Activated T-cell treated with anti-CD3 and anti-CD28 coated beads, Interleukin-2, amount 50 U/mL, for 48 hours (primary cell): ENCODE data around the gene TRAF3IP3.
"Not testable (repeated sequence)": the region's sequence is repeated elsewhere in the genome, so short reads cannot be mapped to it uniquely, and the experiment has no call there.

Experiments
- DNase-seq, 2 experiments: peaks; one replicate each; pipeline ENCODE4 v3.0.0-alpha.2; 2020

Gene TRAF3IP3

DNA sequence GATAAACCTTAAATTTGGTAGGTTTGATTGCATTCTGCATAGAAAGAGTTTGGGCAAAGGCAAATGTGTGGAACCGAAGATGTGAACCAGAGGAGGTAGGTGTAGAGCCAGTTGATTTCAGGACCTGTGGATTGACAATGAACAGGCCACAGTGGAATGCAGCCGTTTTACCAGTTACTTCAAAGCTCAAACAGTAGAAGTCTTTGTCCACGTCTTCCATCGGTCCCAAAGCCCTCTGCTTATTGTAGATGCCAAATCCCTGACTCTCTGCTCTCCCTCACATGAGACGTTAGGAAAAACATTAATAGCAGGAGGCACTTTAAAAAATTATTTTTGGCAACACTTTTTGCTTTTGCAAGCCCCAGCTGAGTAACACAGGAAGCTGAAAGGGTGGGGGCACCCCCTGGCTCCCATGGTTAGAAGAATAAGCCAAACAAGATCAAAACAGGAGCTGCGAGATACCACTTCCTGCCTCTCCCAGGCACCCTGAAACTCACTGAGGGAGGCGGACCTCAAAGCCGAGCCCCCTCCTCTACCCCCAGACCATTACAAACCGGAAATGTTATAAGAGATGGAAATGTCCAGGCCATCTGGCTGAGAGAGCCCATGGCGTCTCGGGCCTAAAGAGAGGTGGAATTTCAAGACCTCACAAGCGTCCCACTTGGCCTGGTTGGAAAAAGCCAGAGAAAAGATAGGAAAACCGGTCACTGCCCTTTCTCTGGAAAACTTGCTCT lies 13.5 kb downstream of the TRAF3IP3 start:
- DNase-seq: peak; percentile 81 to 82

- no peak for DNase-seq
Observed at GRCh38 chr1:209769971-209770370, 14.1 kb downstream of the TRAF3IP3 start.

GRCh38 chr1:209770636-209771415 lies 15.0 kb downstream of the TRAF3IP3 start:
- no peak for DNase-seq

DNA sequence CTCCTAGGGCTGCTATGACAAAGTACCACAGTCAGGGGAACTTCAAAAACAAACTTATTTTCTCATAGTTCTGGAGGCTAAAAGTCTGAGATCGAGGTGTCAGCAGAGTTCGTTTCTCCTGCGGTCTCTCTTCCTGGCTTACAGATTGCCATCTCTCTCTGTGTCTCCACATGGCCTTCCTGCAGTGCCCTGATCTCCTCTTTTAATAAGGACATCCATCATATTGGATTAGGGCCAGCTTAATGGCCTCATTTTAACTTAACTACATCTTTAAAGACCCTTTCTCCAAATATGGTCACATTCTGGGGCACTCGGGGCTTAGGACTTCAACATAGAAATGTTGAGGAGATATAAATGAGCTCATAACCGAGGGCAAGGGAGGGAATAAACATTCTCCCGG lies 16.3 kb downstream of the TRAF3IP3 start:
- DNase-seq: no peak

DNA sequence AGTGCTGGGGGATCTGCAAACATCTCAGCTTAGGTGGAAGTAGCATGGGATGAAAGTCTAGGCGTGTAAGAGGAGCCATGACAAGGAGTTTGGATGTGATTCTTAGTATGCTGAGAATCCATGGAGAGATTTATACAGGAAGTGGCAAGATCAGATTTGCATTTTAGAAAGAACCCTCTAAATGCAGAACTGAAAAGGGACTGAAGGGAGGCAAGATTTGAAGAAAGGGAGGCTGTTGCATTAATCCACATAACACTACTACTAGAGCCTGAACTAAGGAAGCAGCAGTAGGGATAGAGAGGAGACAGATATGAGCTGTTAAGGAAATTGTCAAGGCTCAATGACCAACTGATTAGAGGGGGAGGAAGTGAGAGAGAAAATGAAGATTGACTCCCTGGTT lies 18.7 kb downstream of the TRAF3IP3 start:
- no peak for DNase-seq

DNA sequence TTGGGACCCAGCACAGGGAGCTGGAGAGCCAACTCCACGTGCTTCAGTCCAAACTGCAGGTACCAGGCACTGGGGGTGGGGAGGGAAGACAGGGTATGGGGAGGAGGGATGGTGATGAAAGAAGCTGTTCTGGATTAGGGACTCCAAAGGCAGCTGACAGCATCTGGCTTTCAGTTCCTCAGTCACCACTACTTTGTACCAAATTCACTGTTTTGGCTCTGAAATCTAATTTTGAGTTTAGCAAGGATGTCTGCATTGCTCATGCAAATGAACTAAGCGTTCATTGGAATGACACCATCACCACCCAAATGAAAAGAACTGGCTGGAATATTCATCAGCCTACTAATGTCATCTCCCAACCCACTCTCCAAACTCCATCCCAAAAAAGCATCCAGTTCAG lies 19.8 kb downstream of the TRAF3IP3 start:
- DNase-seq: no peak

GRCh38 chr1:209777587-209777986 lies 21.7 kb downstream of the TRAF3IP3 start:
- DNase-seq: no peak

DNA sequence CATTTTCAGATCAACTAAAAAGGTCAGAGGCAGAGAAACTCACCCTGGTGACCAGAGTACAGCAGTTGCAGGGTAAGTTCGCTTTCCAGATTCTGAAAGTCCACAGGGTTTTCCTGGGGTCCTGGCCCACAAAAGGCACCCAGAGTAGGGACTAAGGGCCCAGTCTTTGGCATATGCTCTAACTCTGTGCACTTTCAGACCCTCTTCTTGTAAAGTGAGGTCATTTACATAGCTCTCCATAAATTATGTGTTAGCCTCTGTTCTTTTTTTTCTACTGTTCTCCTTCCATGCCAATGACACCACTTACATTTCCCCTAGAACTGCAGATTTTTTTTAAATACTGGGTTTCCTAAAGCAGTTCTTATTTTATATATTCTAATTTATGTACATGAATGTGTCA lies 22.2 kb downstream of the TRAF3IP3 start:
- DNase-seq: no peak

DNA sequence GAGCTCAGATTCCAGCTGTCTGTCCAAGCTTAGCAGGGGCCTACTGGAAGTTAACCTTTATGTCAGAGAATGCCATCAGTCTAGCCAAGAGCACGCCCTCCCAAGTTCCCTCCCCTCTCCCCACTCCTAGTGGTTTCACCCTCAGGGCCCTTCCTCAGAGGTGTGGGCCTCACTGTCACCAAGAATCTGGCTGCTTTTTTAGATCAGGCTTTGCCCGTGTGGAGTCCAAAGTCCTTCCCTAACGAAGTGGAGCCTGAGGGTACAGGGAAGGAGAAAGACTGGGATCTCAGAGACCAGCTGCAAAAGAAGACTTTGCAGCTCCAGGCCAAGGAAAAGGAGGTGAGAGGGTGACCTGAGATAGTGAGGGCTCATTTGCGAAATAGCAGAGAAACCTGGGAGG lies 24.4 kb downstream of the TRAF3IP3 start:
- DNase-seq: no peak

DNA sequence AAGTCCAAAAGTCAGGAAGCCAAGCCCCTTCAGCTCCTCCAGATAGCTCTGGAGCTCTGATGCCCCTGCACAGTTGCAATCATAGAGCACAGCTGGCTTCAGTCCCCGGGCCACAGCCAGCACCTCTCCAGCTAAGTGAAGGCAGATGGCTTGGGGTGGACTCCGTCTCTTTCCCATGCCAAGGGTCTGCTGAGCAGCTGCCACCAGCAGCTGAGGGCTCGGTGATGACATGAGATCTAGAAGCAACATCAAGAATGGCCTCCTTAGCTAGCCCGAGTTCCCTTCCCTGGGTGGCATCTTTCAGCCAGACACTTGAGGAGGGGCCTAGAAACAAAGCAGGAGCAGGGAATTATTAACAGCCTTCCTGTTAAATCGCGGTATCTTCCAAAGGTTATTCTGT lies 27.5 kb downstream of the TRAF3IP3 start:
- no peak for DNase-seq

- peak; percentile 100 for DNase-seq
Observed at GRCh38 chr1:209784265-209785169, 28.7 kb downstream of the TRAF3IP3 start, which contains the start of gene C1orf74. Gene C1orf74 (minus strand): TSS chr1:209784559. CDS start chr1:209783634, 925 bp downstream.

- DNase-seq: no peak
Observed at GRCh38 chr1:209785592-209785991, 29.7 kb downstream of the TRAF3IP3 start.

- no peak for DNase-seq
Observed at GRCh38 chr1:209786146-209786545, 30.3 kb downstream of the TRAF3IP3 start.

DNA sequence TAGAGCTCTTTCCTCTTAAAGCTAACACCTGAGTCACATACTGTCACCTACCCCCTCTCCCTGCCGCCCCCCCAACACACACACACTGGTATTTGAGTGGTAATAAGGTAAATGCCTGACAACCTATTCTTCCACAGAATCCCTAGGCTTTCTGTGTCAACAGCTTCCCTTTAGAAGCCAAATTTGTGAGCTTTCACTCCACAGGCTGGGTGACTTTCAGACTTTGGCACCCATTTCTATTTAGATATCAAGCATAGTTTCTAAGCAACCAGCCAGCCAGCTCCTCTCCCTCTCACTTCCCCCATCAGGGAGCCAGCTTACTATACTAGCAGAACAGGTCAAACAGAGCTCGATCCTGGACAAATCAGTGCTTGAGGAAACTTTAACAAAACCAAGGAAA lies 31.7 kb downstream of the TRAF3IP3 start:
- DNase-seq: no peak

DNA sequence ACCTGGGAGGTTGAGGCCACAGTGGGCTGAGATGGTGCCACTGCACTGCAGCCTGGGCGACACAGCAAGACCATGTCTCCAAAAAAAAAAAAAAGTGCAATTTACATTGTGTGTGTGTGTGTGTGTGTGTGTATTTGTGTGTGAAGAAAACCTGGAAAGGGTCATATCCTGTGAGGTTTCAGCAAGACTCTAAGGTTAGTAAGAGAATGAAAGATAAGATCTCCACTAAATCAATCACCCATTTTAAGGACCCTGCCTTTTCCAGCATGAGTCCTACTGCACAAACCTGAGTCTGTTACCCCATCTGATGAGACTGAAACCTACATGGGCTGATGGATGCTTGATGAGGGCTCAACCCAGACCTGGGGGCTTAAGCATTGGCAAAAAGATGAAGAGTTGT lies 33.4 kb downstream of the TRAF3IP3 start:
- DNase-seq: no peak

DNA sequence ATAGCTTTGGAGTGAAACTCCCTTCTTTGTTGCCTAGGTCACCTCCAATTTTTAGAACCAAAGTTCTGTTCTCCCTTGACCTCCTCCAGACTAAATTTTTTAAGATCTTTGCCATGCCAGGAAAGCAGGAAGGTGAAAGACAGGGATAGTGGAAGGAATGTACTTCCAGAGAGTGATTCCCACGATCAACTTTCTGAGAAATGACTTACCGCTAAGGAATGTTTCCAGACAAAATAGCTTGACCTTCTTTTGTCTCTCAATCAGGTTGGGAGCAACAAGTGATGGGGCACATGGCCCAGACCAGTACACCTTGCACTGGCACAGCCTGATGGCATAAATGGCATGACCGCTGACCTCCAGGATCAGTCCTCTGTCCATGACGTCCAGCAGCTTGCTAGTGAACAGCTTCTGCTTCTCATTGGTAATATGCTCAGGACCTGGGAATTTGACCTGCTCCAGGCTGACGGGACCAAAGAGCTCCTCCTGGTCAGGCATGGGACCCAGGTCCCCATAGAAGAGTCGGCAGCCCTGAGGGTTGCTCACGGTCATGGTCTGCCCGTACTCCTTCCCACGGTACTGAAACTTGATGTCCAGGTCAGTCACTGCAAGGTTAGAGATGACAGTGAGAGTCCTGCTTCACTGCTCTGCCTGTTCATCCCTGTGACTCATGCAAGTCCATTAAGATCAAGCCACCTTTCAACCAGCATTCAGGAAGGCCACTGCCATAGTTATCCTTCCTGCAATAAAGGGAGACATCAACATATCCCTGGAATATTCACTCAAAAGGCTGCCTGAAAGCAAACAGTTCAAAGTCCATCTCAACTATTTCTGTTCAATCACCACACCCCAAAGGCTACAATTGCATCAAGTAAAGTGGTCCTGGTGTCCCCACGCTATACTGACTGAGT lies 34.7 kb downstream of the TRAF3IP3 start:
- no peak for DNase-seq

GRCh38 chr1:209791920-209792319 lies 36.1 kb downstream of the TRAF3IP3 start:
- no peak for DNase-seq

DNA sequence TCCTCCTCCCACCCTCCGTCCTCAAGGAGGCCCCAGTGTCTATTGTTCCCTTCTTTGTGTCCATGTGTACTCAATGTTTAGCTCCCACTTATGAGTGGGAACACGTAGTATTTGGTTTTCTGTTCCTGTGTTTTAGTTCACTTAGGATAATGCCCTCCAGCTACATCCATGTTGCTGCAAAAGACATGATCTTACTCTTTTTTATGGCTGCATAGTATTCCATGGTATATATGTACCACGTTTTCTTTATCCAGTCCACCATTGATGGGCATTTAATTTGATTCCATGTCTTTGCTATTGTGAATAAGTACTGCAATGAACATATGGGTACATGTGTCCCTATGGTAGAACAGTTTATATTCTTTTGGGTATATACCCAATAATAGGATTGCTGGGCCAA lies 37.9 kb downstream of the TRAF3IP3 start:
- DNase-seq: not testable (repeated sequence)

- no peak for DNase-seq
Observed at GRCh38 chr1:209797978-209798639, 42.3 kb downstream of the TRAF3IP3 start.

GRCh38 chr1:209800984-209801834 lies 45.4 kb downstream of the TRAF3IP3 start:
- no peak for DNase-seq
